Thyroid gland (tissue), 4 donors: Measurements from ENCODE around the gene SHANK2.

Source experiments
- POLR2A ChIP-seq, 2 donors: fragments of 450-650 bp; IDR thresholded peaks; one replicate each; pipeline ENCODE4 v1.6.1; 2017; ENCODE audit warnings: antibody characterized with exemption in 2 of 2, mild to moderate bottlenecking in 2 of 2, moderate library complexity in 1 of 2
- TF ChIP-seq, protein P1 (sequence below), 6 experiments: fragments of 200-600 bp in 3 of 6; fragments of 450-650 bp in 3 of 6; sonication (generic) in 3 of 6; IDR thresholded peaks; one replicate each; pipeline ENCODE4 v1.5.1; 2016 to 2019; ENCODE audit warnings: antibody characterized with exemption in 6 of 6, mild to moderate bottlenecking in 2 of 6, inconsistent platforms in 1 of 6, moderate library complexity in 1 of 6

DNA sequence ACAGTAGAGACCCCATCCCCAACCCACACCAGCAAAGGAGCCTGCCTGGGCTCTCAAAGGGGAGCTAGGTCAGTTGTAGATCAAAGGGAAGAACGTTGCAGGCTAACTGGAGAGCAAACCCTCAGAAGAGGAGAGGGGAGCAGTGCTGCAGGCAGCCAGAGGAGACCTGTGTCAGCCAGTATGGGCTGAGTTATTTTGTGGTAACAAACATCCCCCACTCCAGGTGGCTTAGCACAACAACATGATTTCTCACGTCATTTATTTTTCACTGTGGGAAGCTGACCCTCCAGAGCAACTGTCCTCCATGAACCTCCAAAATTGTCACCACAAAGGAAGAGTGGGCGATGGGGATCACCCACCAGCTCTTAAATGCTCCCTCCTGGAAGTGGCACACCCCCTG lies 19.8 kb upstream of the SHANK2 start:
- TF ChIP-seq, protein P1, sequence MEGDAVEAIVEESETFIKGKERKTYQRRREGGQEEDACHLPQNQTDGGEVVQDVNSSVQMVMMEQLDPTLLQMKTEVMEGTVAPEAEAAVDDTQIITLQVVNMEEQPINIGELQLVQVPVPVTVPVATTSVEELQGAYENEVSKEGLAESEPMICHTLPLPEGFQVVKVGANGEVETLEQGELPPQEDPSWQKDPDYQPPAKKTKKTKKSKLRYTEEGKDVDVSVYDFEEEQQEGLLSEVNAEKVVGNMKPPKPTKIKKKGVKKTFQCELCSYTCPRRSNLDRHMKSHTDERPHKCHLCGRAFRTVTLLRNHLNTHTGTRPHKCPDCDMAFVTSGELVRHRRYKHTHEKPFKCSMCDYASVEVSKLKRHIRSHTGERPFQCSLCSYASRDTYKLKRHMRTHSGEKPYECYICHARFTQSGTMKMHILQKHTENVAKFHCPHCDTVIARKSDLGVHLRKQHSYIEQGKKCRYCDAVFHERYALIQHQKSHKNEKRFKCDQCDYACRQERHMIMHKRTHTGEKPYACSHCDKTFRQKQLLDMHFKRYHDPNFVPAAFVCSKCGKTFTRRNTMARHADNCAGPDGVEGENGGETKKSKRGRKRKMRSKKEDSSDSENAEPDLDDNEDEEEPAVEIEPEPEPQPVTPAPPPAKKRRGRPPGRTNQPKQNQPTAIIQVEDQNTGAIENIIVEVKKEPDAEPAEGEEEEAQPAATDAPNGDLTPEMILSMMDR (IDR thresholded peaks at IDR 0.05) = no peak
- TF ChIP-seq POLR2A (IDR thresholded peaks at IDR 0.05) = no peak
